Osteoblast (primary cell): ENCODE results near the gene AQP7. TPM values are rescaled to one million over a fixed set of nuclear protein-coding genes. Genes with fewer than 3 reads are reported as not detected.
"Not testable (repeated sequence)": the region's sequence is repeated elsewhere in the genome, so short reads cannot be mapped to it uniquely, and the experiment has no call there.

Source experiments
- DNase-seq: peaks from one replicate; pipeline ENCODE4 v3.0.0; 2011; ENCODE audit warnings: low spot score, mixed read lengths; ENCODE audit not compliant: insufficient read length; ENCODE audit errors: missing footprints
- H2AFZ ChIP-seq: 2 replicates; pipeline ENCODE4 v1.6.0; 2011; ENCODE audit warnings: mild to moderate bottlenecking, low read length
- H3K27ac ChIP-seq: 2 replicates; pipeline ENCODE4 v1.5.1; 2011; ENCODE audit warnings: mild to moderate bottlenecking, low read depth, low read length, moderate library complexity
- H3K27me3 ChIP-seq: 2 replicates; pipeline ENCODE4 v1.6.0; 2012; ENCODE audit warnings: mild to moderate bottlenecking, control low read depth, inconsistent platforms, low read length, moderate library complexity; ENCODE audit not compliant: insufficient read depth
- H3K36me3 ChIP-seq: 2 replicates; pipeline ENCODE4 v1.5.1; 2011; ENCODE audit warnings: mild to moderate bottlenecking, low read length, control low read depth, moderate library complexity; ENCODE audit not compliant: insufficient read depth
- H3K4me1 ChIP-seq: 2 replicates; pipeline ENCODE4 v1.5.1; 2011; ENCODE audit warnings: mild to moderate bottlenecking, low read length, control low read depth, moderate library complexity; ENCODE audit not compliant: insufficient read depth
- H3K4me2 ChIP-seq: 2 replicates; pipeline ENCODE4 v1.6.0; 2011; ENCODE audit warnings: mild to moderate bottlenecking, low read length; ENCODE audit not compliant: insufficient read depth
- H3K4me3 ChIP-seq: fragments of 200-600 bp; sonication (generic); 3 replicates; pipeline ENCODE4 v1.5.1; 2012; ENCODE audit warnings: mild to moderate bottlenecking, low read length, inconsistent platforms; ENCODE audit not compliant: insufficient read depth
- H3K79me2 ChIP-seq: 2 replicates; pipeline ENCODE4 v1.6.0; 2012; ENCODE audit warnings: mild to moderate bottlenecking, low read length, control low read depth, inconsistent platforms; ENCODE audit not compliant: insufficient read depth
- H3K9me3 ChIP-seq: 2 replicates; pipeline ENCODE4 v1.5.1; 2011; ENCODE audit warnings: low read depth, low read length, control low read depth
- H4K20me1 ChIP-seq: 2 replicates; pipeline ENCODE4 v1.6.0; 2012; ENCODE audit warnings: mild to moderate bottlenecking, low read length, control low read depth; ENCODE audit not compliant: insufficient read depth
- CTCF ChIP-seq: IDR thresholded peaks from 2 replicates; pipeline ENCODE4 v1.5.1; 2011; ENCODE audit warnings: mild to moderate bottlenecking, low read depth, low read length, moderate library complexity; ENCODE audit errors: extremely low read depth
- total RNA-seq: library from RNA; depleted of rRNA; stranded (reverse); fragments of >200 nt; gene quantifications from 2 replicates; pipeline ENCODE4 v1.2.3, GENCODE V29; 2012

Gene AQP7
- total RNA-seq, 1 donor, result not detected

- Histone ChIP-seq H3K4me2 (no peak overlapping the region), H3K27me3 (no peaks in the 10 kb centered on the region)
These were observed 35.3 kb downstream of the AQP7 start for GRCh38 chr9:33366979-33367480.

GRCh38 chr9:33364814-33365213 lies 37.6 kb downstream of the AQP7 start:
- not testable (repeated sequence) for DNase-seq, H3K4me3 ChIP-seq, H2AFZ ChIP-seq, H3K27me3 ChIP-seq, H3K4me2 ChIP-seq, H3K4me1 ChIP-seq, H3K79me2 ChIP-seq, H3K27ac ChIP-seq, H4K20me1 ChIP-seq, H3K9me3 ChIP-seq
- peaks cover 49% of the 10 kb centered on the region for H3K36me3 ChIP-seq

More at GRCh38 chr9:33366979-33367480, 35.3 kb downstream of the AQP7 start:
- Histone ChIP-seq H4K20me1 (no peaks in the 10 kb centered on the region), H2AFZ (no peak overlapping the region), H3K4me1 (no peaks in the 10 kb centered on the region), H3K27ac (no peak overlapping the region), H3K79me2 (no peaks in the 10 kb centered on the region), H3K4me3 (no peak overlapping the region), H3K9me3 (no peaks in the 10 kb centered on the region), H3K36me3 (peaks cover 71% of the 10 kb centered on the region)
- TF ChIP-seq CTCF, result no peak
- DNase-seq, result no peak

GRCh38 chr9:33364127-33364526 lies 38.2 kb downstream of the AQP7 start:
- Histone ChIP-seq H3K27me3 (no peaks in the 10 kb centered on the region), H3K4me3 (no peak overlapping the region), H3K9me3 (no peaks in the 10 kb centered on the region), H3K79me2 (no peaks in the 10 kb centered on the region), H2AFZ (no peak overlapping the region), H3K4me1 (no peaks in the 10 kb centered on the region), H3K27ac (no peak overlapping the region), H3K4me2 (no peak overlapping the region), H3K36me3 (peaks cover 42% of the 10 kb centered on the region), H4K20me1 (no peaks in the 10 kb centered on the region)
- no peak for DNase-seq
- no peak for TF ChIP-seq CTCF

- not testable (repeated sequence) for H2AFZ ChIP-seq, DNase-seq, H3K27me3 ChIP-seq, H3K4me1 ChIP-seq, H3K4me2 ChIP-seq, H4K20me1 ChIP-seq, H3K27ac ChIP-seq, H3K79me2 ChIP-seq, H3K9me3 ChIP-seq, H3K4me3 ChIP-seq
- H3K36me3 ChIP-seq, result peaks cover 22% of the 10 kb centered on the region
These were observed 43.7 kb downstream of the AQP7 start for GRCh38 chr9:33358641-33359040.

- Histone ChIP-seq H3K36me3 (peaks cover 23% of the 10 kb centered on the region), H3K27ac (no peak overlapping the region), H2AFZ (no peak overlapping the region), H3K4me3 (no peak overlapping the region), H4K20me1 (no peaks in the 10 kb centered on the region), H3K4me1 (no peaks in the 10 kb centered on the region), H3K4me2 (no peak overlapping the region), H3K79me2 (no peaks in the 10 kb centered on the region), H3K27me3 (no peaks in the 10 kb centered on the region), H3K9me3 (no peaks in the 10 kb centered on the region)
- DNase-seq, result no peak
- TF ChIP-seq CTCF, result no peak
These were observed 46.4 kb downstream of the AQP7 start for GRCh38 chr9:33355933-33356332.
